Measurements from ENCODE around the gene FOXB1.
A peak's percentile ranks its signal among the peaks of the same experiment; 100 is the strongest.

FOXB1 gene

GRCh38 chr15:60039316-60039715 is 35.2 kb downstream of the FOXB1 start:
- Histone ChIP-seq H3K36me3 (ENCODE audit: control insufficient read depth in 4 of 4, insufficient read depth in 4 of 4, low read length in 3 of 4) (no peaks in the 10 kb centered on the region), H3K9me3 (ENCODE audit: control extremely low read depth in 1 of 5, control insufficient read depth in 4 of 5, insufficient read depth in 2 of 5, low read depth in 1 of 5, low read length in 4 of 5) (no peaks in the 10 kb centered on the region), H3K27me3 (replicated peaks in 2 of 5; ENCODE audit: control insufficient read depth in 4 of 5, insufficient read depth in 5 of 5, low read length in 4 of 5) (no peaks in the 10 kb centered on the region), H3K4me1 (ENCODE audit: control extremely low read depth in 1 of 4, control insufficient read depth in 4 of 4, insufficient read depth in 4 of 4, low read length in 3 of 4) (no peaks in the 10 kb centered on the region), H3K4me3 (ENCODE audit: control insufficient read depth in 1 of 7, extremely low read depth in 1 of 7, insufficient read depth in 4 of 7, low read depth in 2 of 7, low read length in 6 of 7) (no peak overlapping the region), H3K27ac (ENCODE audit: insufficient read depth in 1 of 2, low read depth in 1 of 2, low read length in 2 of 2, poor library complexity in 1 of 2, severe bottlenecking in 2 of 2) (no peak overlapping the region)
- 100% methylated on average over 3 of the region's 3 CpGs for WGBS (ENCODE audit: insufficient coverage)
- no peak for DNase-seq
- CTCF ChIA-PET, result interaction anchor here (0.6 kb wide), 1 partner anchor 14 kb away, joined by 3 read pairs; no protein-coding TSS in a partner anchor
- POLR2A ChIA-PET, result no interaction called here

- 100% methylated on average over 6 of the region's 8 CpGs for WGBS (ENCODE audit: insufficient coverage)
- ChIA-PET POLR2A (interaction anchor here (0.6 kb wide), 1 partner anchor 205 kb away, joined by 3 read pairs; no protein-coding TSS in a partner anchor), CTCF (interaction anchor here (0.6 to 1.4 kb wide), 4 partner anchors 10 to 219 kb away, joined by 3 to 7 read pairs (median 4); no protein-coding TSS in a partner anchor)
Measured at GRCh38 chr15:60043744-60044435, 39.8 kb downstream of the FOXB1 start.

GRCh38 chr15:60044636-60045270 is 40.6 kb downstream of the FOXB1 start:
- no peaks in the 10 kb centered on the region for H3K36me3 ChIP-seq (ENCODE audit: control insufficient read depth in 4 of 4, insufficient read depth in 4 of 4, low read length in 3 of 4)
- H3K27me3 ChIP-seq (replicated peaks in 2 of 5; ENCODE audit: control insufficient read depth in 4 of 5, insufficient read depth in 5 of 5, low read length in 4 of 5), result no peaks in the 10 kb centered on the region
- H3K9me3 ChIP-seq (ENCODE audit: control extremely low read depth in 1 of 5, control insufficient read depth in 4 of 5, insufficient read depth in 2 of 5, low read depth in 1 of 5, low read length in 4 of 5), result peaks cover 0 to 1% (median 0%) of the 10 kb centered on the region in 5 experiments
- no peaks in the 10 kb centered on the region for H3K4me1 ChIP-seq (ENCODE audit: control extremely low read depth in 1 of 4, control insufficient read depth in 4 of 4, insufficient read depth in 4 of 4, low read length in 3 of 4)
- POLR2A ChIA-PET, result interaction anchor here (1.1 kb wide), 1 partner anchor 36 kb away, joined by 3 read pairs; no protein-coding TSS in a partner anchor
- peak in 2 of 3 donors; percentile 55 to 60 for DNase-seq
- CTCF ChIA-PET, result interaction anchor here (0.9 to 1.4 kb wide), 3 partner anchors 21 to 218 kb away, joined by 3 to 7 read pairs (median 4); no protein-coding TSS in a partner anchor
- WGBS (ENCODE audit: insufficient coverage), result no CpG with 5 or more reads among the region's 5 CpGs
- no peak overlapping the region for H3K4me3 ChIP-seq (ENCODE audit: control insufficient read depth in 1 of 7, extremely low read depth in 1 of 7, insufficient read depth in 4 of 7, low read depth in 2 of 7, low read length in 6 of 7)
- H3K27ac ChIP-seq (ENCODE audit: insufficient read depth in 1 of 2, low read depth in 1 of 2, low read length in 2 of 2, poor library complexity in 1 of 2, severe bottlenecking in 2 of 2), result no peak overlapping the region

More at GRCh38 chr15:60043744-60044435, 39.8 kb downstream of the FOXB1 start:
- Histone ChIP-seq H3K4me1 (ENCODE audit: control extremely low read depth in 1 of 4, control insufficient read depth in 4 of 4, insufficient read depth in 4 of 4, low read length in 3 of 4) (no peaks in the 10 kb centered on the region), H3K27me3 (replicated peaks in 2 of 5; ENCODE audit: control insufficient read depth in 4 of 5, insufficient read depth in 5 of 5, low read length in 4 of 5) (no peaks in the 10 kb centered on the region), H3K27ac (ENCODE audit: insufficient read depth in 1 of 2, low read depth in 1 of 2, low read length in 2 of 2, poor library complexity in 1 of 2, severe bottlenecking in 2 of 2) (no peak overlapping the region), H3K36me3 (ENCODE audit: control insufficient read depth in 4 of 4, insufficient read depth in 4 of 4, low read length in 3 of 4) (no peaks in the 10 kb centered on the region), H3K9me3 (ENCODE audit: control extremely low read depth in 1 of 5, control insufficient read depth in 4 of 5, insufficient read depth in 2 of 5, low read depth in 1 of 5, low read length in 4 of 5) (no peaks in the 10 kb centered on the region), H3K4me3 (ENCODE audit: control insufficient read depth in 1 of 7, extremely low read depth in 1 of 7, insufficient read depth in 4 of 7, low read depth in 2 of 7, low read length in 6 of 7) (no peak overlapping the region)
- no peak for DNase-seq

GRCh38 chr15:60047701-60048100 is 43.6 kb downstream of the FOXB1 start:
- H3K36me3 ChIP-seq (ENCODE audit: control insufficient read depth in 4 of 4, insufficient read depth in 4 of 4, low read length in 3 of 4), result no peaks in the 10 kb centered on the region
- ChIA-PET CTCF (no interaction called here), POLR2A (no interaction called here)
- no peak for DNase-seq
- H3K27ac ChIP-seq (ENCODE audit: insufficient read depth in 1 of 2, low read depth in 1 of 2, low read length in 2 of 2, poor library complexity in 1 of 2, severe bottlenecking in 2 of 2), result no peak overlapping the region
- no peaks in the 10 kb centered on the region for H3K4me1 ChIP-seq (ENCODE audit: control extremely low read depth in 1 of 4, control insufficient read depth in 4 of 4, insufficient read depth in 4 of 4, low read length in 3 of 4)
- H3K9me3 ChIP-seq (ENCODE audit: control extremely low read depth in 1 of 5, control insufficient read depth in 4 of 5, insufficient read depth in 2 of 5, low read depth in 1 of 5, low read length in 4 of 5), result peaks cover 0 to 7% (median 3%) of the 10 kb centered on the region in 5 experiments
- H3K27me3 ChIP-seq (replicated peaks in 2 of 5; ENCODE audit: control insufficient read depth in 4 of 5, insufficient read depth in 5 of 5, low read length in 4 of 5), result no peaks in the 10 kb centered on the region
- no peak overlapping the region for H3K4me3 ChIP-seq (ENCODE audit: control insufficient read depth in 1 of 7, extremely low read depth in 1 of 7, insufficient read depth in 4 of 7, low read depth in 2 of 7, low read length in 6 of 7)
- WGBS (ENCODE audit: insufficient coverage), result no CpG with 5 or more reads among the region's 1 CpG

GRCh38 chr15:60049948-60050347 is 45.8 kb downstream of the FOXB1 start:
- peaks cover 0 to 7% (median 3%) of the 10 kb centered on the region in 5 experiments for H3K9me3 ChIP-seq (ENCODE audit: control extremely low read depth in 1 of 5, control insufficient read depth in 4 of 5, insufficient read depth in 2 of 5, low read depth in 1 of 5, low read length in 4 of 5)
- no peak overlapping the region for H3K4me3 ChIP-seq (ENCODE audit: control insufficient read depth in 1 of 7, extremely low read depth in 1 of 7, insufficient read depth in 4 of 7, low read depth in 2 of 7, low read length in 6 of 7)
- H3K27ac ChIP-seq (ENCODE audit: insufficient read depth in 1 of 2, low read depth in 1 of 2, low read length in 2 of 2, poor library complexity in 1 of 2, severe bottlenecking in 2 of 2), result no peak overlapping the region
- CTCF ChIA-PET, result no interaction called here
- DNase-seq, result no peak
- H3K4me1 ChIP-seq (ENCODE audit: control extremely low read depth in 1 of 4, control insufficient read depth in 4 of 4, insufficient read depth in 4 of 4, low read length in 3 of 4), result no peaks in the 10 kb centered on the region
- POLR2A ChIA-PET, result no interaction called here
- no peaks in the 10 kb centered on the region for H3K27me3 ChIP-seq (replicated peaks in 2 of 5; ENCODE audit: control insufficient read depth in 4 of 5, insufficient read depth in 5 of 5, low read length in 4 of 5)
- no peaks in the 10 kb centered on the region for H3K36me3 ChIP-seq (ENCODE audit: control insufficient read depth in 4 of 4, insufficient read depth in 4 of 4, low read length in 3 of 4)
- WGBS (ENCODE audit: insufficient coverage), result no CpG with 5 or more reads among the region's 1 CpG

GRCh38 chr15:60052796-60053195 is 48.7 kb downstream of the FOXB1 start:
- ChIA-PET CTCF (interaction anchor here (1.0 kb wide), 1 partner anchor 13 kb away, joined by 3 read pairs; no protein-coding TSS in a partner anchor), POLR2A (no interaction called here)
- WGBS (ENCODE audit: insufficient coverage), result no CpG with 5 or more reads among the region's 2 CpGs
- Histone ChIP-seq H3K36me3 (ENCODE audit: control insufficient read depth in 4 of 4, insufficient read depth in 4 of 4, low read length in 3 of 4) (no peaks in the 10 kb centered on the region), H3K27ac (ENCODE audit: insufficient read depth in 1 of 2, low read depth in 1 of 2, low read length in 2 of 2, poor library complexity in 1 of 2, severe bottlenecking in 2 of 2) (no peak overlapping the region), H3K4me3 (ENCODE audit: control insufficient read depth in 1 of 7, extremely low read depth in 1 of 7, insufficient read depth in 4 of 7, low read depth in 2 of 7, low read length in 6 of 7) (no peak overlapping the region), H3K27me3 (replicated peaks in 2 of 5; ENCODE audit: control insufficient read depth in 4 of 5, insufficient read depth in 5 of 5, low read length in 4 of 5) (no peaks in the 10 kb centered on the region), H3K9me3 (ENCODE audit: control extremely low read depth in 1 of 5, control insufficient read depth in 4 of 5, insufficient read depth in 2 of 5, low read depth in 1 of 5, low read length in 4 of 5) (peaks cover 0 to 7% (median 3%) of the 10 kb centered on the region in 5 experiments), H3K4me1 (ENCODE audit: control extremely low read depth in 1 of 4, control insufficient read depth in 4 of 4, insufficient read depth in 4 of 4, low read length in 3 of 4) (no peaks in the 10 kb centered on the region)
- no peak for DNase-seq

GRCh38 chr15:60054472-60054871 is 50.4 kb downstream of the FOXB1 start:
- ChIA-PET POLR2A (no interaction called here), CTCF (no interaction called here)
- no peak for DNase-seq
- Histone ChIP-seq H3K9me3 (ENCODE audit: control extremely low read depth in 1 of 5, control insufficient read depth in 4 of 5, insufficient read depth in 2 of 5, low read depth in 1 of 5, low read length in 4 of 5) (peaks cover 0 to 10% (median 3%) of the 10 kb centered on the region in 5 experiments), H3K4me1 (ENCODE audit: control extremely low read depth in 1 of 4, control insufficient read depth in 4 of 4, insufficient read depth in 4 of 4, low read length in 3 of 4) (no peaks in the 10 kb centered on the region), H3K36me3 (ENCODE audit: control insufficient read depth in 4 of 4, insufficient read depth in 4 of 4, low read length in 3 of 4) (no peaks in the 10 kb centered on the region), H3K27me3 (replicated peaks in 2 of 5; ENCODE audit: control insufficient read depth in 4 of 5, insufficient read depth in 5 of 5, low read length in 4 of 5) (no peaks in the 10 kb centered on the region), H3K27ac (ENCODE audit: insufficient read depth in 1 of 2, low read depth in 1 of 2, low read length in 2 of 2, poor library complexity in 1 of 2, severe bottlenecking in 2 of 2) (no peak overlapping the region), H3K4me3 (ENCODE audit: control insufficient read depth in 1 of 7, extremely low read depth in 1 of 7, insufficient read depth in 4 of 7, low read depth in 2 of 7, low read length in 6 of 7) (no peak overlapping the region)
- WGBS (ENCODE audit: insufficient coverage), result 93% methylated on average over 2 of the region's 2 CpGs

Measured in common myeloid progenitor, CD34-positive (primary cell).